ENCODE data around the gene APBA3.
"Not testable (repeated sequence)": the region's sequence is repeated elsewhere in the genome, so short reads cannot be mapped to it uniquely, and the experiment has no call there.

The APBA3 gene

DNA sequence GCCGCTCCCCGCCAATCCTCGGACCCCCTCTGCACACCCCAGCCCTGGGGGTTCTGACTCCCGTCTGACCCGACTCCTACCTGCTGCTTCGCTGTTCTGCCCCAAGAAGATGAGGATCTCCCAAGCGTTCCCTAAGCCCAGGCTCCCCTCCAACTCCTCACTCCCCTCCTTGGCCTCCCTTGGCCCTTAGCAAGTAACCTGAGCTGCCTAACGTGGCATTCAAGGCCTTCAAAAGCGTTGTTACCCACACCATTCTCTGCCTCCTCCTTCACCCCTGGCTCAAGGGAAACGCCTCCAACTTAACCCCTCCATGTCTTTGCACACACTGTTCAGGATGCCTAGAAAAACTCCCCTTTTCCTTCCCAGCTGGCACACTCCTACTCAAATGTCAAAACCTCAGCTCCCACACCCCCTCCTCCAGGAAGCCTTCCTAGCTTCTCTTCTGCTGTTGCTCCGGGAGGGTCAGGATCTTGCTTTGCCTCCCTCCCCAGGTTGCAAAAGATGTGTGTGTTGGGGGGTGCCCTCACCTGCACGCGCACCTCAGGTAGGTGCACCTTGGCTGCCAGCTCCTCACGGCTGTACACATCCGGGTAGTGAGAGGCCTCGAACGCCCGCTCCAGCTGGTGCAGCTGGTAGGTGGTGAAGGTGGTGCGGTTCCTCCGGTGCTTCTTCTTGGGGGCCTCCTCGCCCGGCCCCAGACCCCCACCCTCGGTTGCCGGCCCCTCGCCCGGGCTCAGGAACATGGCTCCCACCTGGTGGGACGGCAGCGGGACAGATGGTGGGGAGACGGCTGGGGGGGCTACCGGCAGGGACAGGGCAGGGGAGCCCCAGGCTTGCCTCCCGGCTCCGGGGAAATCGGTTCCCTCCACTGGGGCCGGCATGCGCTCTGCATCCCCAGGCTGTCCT lies 9.8 kb upstream of the APBA3 start:
- DNase-seq, result no peak

DNA sequence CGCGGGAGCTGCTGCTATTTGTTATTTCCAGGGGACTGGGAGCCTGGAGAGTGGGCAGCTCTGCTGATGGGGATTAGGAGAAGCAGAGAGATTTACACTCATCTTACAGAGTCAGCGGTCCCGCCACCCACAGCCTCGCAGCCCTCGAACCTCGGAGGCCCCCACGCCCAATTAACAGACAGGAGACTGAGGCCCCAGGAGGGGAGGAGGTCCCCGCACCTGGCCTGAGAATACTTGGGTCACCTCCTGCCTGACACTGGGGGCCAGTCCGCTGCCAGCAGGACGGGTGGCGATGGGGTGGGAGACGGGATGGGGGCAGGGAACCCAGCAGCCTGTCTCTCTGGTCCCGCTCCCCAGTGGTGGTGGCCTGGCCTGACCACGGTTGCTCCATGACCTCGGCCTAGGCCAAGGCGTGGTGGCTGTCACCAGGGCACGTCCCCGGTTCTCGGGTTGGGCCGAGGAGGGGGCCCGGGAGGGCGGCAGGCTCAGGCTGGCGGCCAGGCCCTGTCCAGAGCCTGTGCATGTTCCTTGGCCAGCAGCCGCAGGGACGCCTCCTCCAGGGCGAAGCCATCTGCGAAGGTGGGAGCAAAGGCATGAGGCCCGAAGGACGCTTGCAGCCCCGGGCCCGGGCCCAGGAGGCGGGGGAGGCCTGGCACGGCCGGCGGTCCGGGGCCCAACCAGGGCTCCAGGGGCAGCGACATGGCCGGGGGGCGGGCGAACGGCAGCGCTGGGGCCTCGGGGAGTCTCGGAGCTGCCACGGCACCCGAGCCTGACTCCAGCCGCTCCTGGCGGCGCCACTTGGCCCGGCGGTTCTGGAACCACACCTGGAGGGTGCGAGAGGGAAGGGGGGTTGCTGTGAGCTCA lies 8.9 kb upstream of the APBA3 start:
- DNase-seq, result no peak

GRCh38 chr19:3769494-3769893 lies 8.0 kb upstream of the APBA3 start:
- no peak for DNase-seq

DNA sequence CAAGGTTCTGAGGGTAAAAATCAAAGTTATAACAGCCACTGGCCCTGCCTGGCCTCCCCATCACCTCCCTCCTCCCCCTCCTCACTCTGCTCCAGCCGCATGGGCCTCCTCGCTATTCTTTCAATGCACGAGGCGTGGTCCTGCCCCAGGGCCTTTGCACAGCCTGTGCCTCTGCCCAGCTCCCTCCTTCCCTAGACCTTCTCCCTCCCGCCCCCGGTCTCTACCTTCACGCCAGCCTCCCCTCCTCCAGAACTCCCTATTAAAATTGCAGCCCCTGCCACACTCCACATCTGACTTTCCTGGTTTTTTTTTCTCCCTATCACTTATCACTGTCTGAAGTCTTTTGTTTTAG lies 7.2 kb upstream of the APBA3 start:
- DNase-seq, result no peak

GRCh38 chr19:3768015-3768747 lies 6.7 kb upstream of the APBA3 start:
- DNase-seq, result no peak

DNA sequence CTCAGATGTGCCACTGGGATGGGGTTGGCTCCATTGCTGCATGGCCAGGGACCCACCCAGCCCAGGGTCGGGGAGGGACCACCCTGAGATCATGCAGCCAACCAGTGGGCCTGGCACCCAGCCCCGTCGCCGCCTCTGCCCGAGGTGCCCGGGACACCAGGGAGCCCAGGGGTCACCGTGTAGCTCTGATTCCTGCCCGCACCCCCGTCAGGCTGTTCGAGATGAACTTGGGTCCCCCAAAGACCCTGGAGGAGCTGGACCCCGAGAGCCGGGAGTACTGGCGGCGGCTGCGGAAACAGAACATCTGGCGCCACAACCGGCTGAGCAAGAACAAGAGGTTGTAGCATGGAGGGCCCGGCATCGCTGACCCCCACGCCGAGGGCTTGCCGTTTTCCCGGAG lies 5.6 kb upstream of the APBA3 start:
- no peak for DNase-seq

GRCh38 chr19:3766520-3766919 lies 5.0 kb upstream of the APBA3 start:
- no peak for DNase-seq

- not testable (repeated sequence) for DNase-seq
These were observed 4.3 kb upstream of the APBA3 start for GRCh38 chr19:3765757-3766156.

- DNase-seq, result no peak
These were observed 3.6 kb upstream of the APBA3 start for GRCh38 chr19:3765121-3765520.

DNA sequence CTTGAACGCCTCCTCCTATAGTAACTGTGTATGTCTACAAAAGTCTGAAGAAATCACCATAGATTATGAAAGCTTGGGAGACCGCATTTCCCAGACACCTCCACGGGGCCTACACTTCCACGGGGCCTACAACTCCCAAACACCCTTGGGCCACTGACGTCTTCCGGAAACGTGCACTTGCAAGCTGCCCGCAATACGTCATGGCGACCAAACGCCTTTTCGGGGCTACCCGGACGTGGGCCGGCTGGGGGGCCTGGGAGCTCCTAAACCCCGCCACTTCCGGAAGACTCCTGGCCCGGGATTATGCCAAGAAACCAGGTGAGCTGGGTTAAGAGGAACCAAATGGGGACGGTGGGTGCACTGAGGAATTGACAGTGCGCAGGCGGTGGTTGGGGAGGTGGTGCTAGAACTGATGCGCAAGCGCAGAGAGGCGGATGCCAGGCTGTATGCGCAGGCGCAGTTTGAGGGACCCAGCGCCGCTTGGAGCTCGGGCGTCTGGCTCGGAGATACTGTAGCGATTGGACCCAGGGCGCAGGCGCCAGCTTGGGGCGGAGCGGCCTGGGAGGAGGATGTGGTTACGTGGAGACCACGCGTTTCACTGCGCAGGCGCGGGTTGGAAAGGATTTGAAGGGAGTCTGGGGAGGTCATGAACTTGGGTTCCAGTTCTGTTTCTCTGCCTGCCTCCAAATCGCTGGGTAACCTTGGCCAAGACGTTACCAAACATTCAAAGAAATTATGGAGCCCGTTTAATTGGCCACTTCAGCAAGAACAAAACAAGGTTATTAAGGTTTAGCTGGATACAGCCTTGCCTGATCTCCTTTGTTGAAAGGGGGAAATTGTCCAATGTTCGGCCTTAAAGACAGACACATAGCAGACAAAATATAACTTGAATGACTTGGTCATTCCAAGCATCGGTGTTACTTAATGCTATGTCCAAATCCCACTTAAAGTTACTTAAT lies 1.3 kb upstream of the APBA3 start, which contains the start of gene MRPL54:
MRPL54 (plus strand) TSS at position 182 of the 959 bp plus-strand sequence; CDS start at position 201, 19 bp downstream.
- peak; percentile 98 for DNase-seq

DNA sequence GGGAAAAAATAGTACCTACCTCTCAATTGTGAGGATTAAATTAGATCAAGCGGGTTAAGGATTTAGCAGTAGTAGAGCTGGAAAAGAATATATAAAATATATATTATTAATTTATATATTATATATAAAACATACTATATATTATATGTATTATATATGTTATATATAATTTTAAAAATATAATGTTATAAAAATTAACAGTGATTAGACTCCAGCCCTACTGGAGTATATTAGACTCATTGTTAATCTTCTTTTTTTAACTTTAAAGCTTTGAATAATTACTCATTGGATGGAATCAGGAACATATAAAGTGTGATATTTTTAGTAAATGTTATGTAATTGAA lies 610 bp upstream of the APBA3 start:
- no peak for DNase-seq

DNA sequence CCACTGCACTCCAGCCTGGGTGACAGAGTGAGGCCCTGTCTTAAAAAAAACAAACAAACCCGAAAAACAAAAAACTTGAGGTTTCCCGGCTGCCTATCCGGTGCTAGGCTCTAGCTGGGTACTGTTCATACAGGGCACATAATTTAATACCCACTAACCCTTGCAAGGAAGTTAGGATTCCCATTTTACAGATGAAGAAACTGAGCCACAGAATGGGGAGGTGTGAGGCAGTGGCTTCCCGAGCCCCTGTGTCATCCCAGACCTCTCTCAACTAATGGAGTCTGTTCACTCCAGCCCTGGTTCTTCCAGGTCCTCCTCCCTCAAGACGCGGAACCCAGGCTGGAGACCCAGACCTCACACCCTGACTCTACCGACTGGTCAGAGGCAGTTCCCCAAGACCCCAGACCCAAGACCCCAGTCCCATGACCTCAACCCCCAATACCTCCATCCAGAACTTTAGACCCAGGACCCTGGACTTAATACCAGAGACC lies 576 bp downstream of the APBA3 start:
- no peak for DNase-seq

GRCh38 chr19:3759482-3760254 lies 1.8 kb downstream of the APBA3 start:
- no peak for DNase-seq

GRCh38 chr19:3758297-3758696 lies 3.2 kb downstream of the APBA3 start:
- DNase-seq, result not testable (repeated sequence)

GRCh38 chr19:3757705-3758104 lies 3.8 kb downstream of the APBA3 start:
- not testable (repeated sequence) for DNase-seq

DNA sequence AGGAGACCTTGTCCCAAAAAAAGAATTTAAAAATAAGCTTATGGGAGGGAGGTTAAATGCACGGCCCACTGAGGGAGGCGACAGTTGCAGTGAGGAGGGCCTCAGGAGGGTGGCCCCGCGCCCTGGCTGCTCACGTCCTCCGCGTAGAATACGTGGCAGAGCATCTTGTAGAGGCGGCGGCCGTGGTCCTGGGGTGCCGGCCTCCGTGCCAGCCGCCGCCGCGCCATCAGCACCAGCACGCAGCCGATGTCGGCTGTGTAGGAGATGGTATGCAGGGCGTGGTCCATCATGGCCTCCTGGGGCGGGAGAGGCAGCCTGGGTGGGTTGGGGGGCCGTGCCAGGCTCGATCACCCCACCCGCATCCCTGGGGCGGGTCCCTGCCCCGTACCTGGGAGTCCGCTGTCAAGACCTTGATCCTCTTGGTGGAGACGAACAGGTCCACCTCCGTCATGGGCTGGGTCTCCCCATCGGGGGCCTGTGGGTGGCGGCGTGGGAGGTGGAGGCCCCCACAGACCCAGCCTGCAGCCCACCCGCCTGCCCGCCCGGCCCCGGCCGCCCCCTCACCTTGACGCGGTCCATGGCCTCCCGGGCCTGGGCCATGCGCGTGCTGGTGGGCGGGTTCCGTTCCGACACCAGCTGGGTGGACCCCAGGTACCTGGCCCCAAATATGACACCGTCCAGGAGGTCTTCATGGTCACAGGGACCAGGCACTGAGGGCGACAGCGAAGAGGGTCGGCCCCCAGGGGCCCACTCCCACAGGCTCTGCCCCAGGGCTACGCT lies 7.7 kb downstream of the APBA3 start:
- DNase-seq, result no peak

- DNase-seq, result no peak
These were observed 9.0 kb downstream of the APBA3 start for GRCh38 chr19:3752492-3752891.

GRCh38 chr19:3751236-3751635 lies 10.3 kb downstream of the APBA3 start:
- no peak for DNase-seq

- DNase-seq, result no peak
These were observed 11.3 kb downstream of the APBA3 start for GRCh38 chr19:3750211-3750610.

DNA sequence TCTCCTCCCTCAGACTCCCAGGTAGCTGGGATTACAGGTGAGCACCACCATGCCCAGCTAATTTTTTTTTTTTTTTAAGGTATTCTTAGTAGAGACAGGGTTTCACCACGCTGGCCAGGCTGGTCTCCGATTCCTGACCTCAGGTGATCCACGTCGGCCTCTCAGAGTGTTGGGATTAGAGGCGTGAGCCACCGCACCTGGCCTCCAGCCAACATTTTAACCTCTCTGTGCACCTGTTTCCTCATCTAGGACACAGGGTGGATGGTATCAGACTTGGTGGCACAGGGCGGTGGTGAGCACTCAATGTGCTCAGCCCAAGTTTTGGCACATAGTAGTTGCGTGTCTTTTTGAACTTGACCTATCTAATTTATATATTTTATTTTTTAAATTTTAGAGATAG lies 12.5 kb downstream of the APBA3 start:
- no peak for DNase-seq
